Activated CD4-positive, alpha-beta T cell treated with anti-CD3 and anti-CD28 coated beads, Interleukin-2, Interleukin-6, amounts not matched to agents 100 ng/mL and 50 ng/mL, durations not matched to agents 16 hours and 8 hours (primary cell): Measurements from ENCODE around the gene PRKAR1A.
"Not testable (repeated sequence)": the region's sequence is repeated elsewhere in the genome, so short reads cannot be mapped to it uniquely, and the experiment has no call there.

Source experiments
- DNase-seq: peaks from one replicate; pipeline ENCODE4 v3.0.0-alpha.2; 2020

The PRKAR1A gene

GRCh38 chr17:68581863-68582645, 69.8 kb downstream of the PRKAR1A start:
- no peak for DNase-seq

- not testable (repeated sequence) for DNase-seq
Measured at GRCh38 chr17:68582867-68583266, 70.6 kb downstream of the PRKAR1A start.

GRCh38 chr17:68584581-68585303, 72.5 kb downstream of the PRKAR1A start:
- DNase-seq = no peak

- DNase-seq = no peak
Measured at GRCh38 chr17:68585643-68586042, 73.4 kb downstream of the PRKAR1A start.

GRCh38 chr17:68587026-68587425, 74.8 kb downstream of the PRKAR1A start:
- no peak for DNase-seq

GRCh38 chr17:68587847-68588246, 75.6 kb downstream of the PRKAR1A start:
- no peak for DNase-seq

GRCh38 chr17:68588362-68588761, 76.1 kb downstream of the PRKAR1A start:
- no peak for DNase-seq

GRCh38 chr17:68589086-68589485, 76.9 kb downstream of the PRKAR1A start:
- no peak for DNase-seq

- DNase-seq = no peak
Measured at GRCh38 chr17:68591583-68591982, 79.4 kb downstream of the PRKAR1A start.

- no peak for DNase-seq
Measured at GRCh38 chr17:68592009-68592408, 79.8 kb downstream of the PRKAR1A start.

- DNase-seq = no peak
Measured at GRCh38 chr17:68592682-68593641, 80.7 kb downstream of the PRKAR1A start.

GRCh38 chr17:68594552-68594951, 82.3 kb downstream of the PRKAR1A start:
- DNase-seq = no peak

GRCh38 chr17:68595496-68595895, 83.3 kb downstream of the PRKAR1A start:
- no peak for DNase-seq

GRCh38 chr17:68595986-68596385, 83.8 kb downstream of the PRKAR1A start:
- no peak for DNase-seq

GRCh38 chr17:68596411-68596945, 84.2 kb downstream of the PRKAR1A start:
- DNase-seq = no peak

- no peak for DNase-seq
Measured at GRCh38 chr17:68598074-68598473, 85.8 kb downstream of the PRKAR1A start.

GRCh38 chr17:68598545-68598961, 86.3 kb downstream of the PRKAR1A start:
- no peak for DNase-seq

GRCh38 chr17:68599091-68599490, 86.9 kb downstream of the PRKAR1A start:
- DNase-seq = no peak

GRCh38 chr17:68599552-68600066, 87.4 kb downstream of the PRKAR1A start:
- DNase-seq = no peak

- DNase-seq = peak; percentile 5
Measured at GRCh38 chr17:68600067-68600930, 88.1 kb downstream of the PRKAR1A start.
